GM12873 (cell line): ENCODE measurements around the gene FNDC3B.

ENCODE experiments used
- TF ChIP-seq, protein P1 (sequence below): IDR thresholded peaks from 2 replicates; pipeline ENCODE4 v1.5.1; 2012; ENCODE audit warnings: low read depth, mild to moderate bottlenecking, moderate library complexity, low read length, control low read depth; ENCODE audit not compliant: insufficient read depth; ENCODE audit errors: missing control alignments

FNDC3B gene

DNA sequence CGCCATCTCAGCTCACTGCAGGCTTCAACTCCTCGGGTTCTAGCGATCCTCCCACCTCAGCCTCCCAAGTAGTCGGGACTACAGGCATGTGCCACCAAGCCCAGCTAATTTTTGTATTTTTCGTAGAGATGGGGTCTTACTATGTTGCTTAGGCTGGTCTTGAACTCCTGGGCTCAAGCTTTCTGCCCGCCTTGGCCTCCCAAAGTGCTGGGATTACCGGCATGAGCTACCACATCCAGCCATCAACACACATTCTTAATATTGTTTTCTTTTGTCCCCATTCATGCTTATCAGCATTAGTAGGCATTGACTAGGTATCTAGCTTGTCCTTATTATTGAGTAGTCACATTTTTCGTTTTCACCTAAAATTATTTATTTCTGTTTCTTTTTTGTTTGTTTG is 240.6 kb downstream of the FNDC3B start:
- TF ChIP-seq, protein P1, sequence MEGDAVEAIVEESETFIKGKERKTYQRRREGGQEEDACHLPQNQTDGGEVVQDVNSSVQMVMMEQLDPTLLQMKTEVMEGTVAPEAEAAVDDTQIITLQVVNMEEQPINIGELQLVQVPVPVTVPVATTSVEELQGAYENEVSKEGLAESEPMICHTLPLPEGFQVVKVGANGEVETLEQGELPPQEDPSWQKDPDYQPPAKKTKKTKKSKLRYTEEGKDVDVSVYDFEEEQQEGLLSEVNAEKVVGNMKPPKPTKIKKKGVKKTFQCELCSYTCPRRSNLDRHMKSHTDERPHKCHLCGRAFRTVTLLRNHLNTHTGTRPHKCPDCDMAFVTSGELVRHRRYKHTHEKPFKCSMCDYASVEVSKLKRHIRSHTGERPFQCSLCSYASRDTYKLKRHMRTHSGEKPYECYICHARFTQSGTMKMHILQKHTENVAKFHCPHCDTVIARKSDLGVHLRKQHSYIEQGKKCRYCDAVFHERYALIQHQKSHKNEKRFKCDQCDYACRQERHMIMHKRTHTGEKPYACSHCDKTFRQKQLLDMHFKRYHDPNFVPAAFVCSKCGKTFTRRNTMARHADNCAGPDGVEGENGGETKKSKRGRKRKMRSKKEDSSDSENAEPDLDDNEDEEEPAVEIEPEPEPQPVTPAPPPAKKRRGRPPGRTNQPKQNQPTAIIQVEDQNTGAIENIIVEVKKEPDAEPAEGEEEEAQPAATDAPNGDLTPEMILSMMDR = no peak

DNA sequence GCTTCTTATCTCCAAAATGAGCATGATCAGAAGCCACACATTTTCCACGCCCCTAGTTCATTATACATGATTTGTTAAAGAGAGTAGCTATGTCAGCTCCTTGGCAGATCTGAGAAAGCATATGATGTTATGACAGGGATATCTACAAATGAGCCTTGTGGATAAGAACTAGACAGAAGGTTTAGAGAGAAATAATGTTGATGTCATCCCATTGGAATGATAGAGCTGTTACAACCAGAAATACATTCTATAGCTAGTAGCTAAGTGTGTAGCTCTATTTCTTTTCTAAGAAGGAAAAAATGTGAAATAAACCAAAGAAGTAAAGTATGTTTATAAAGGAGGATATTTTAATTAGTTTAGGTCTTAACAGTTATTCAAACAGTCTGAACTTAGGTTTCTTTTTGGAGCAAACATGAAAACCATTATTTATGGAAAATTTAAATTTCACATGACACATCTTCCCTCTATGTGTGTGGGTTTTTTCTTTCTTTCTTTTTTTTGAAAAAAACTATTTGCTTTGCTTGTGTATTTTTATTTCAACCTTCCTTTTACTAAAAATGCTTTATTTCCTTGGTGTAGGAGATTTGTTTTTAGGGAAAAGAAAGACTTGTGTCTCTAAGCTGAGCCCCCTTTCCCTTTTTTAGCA is 241.2 kb downstream of the FNDC3B start:
- TF ChIP-seq, protein P1 = no peak

DNA sequence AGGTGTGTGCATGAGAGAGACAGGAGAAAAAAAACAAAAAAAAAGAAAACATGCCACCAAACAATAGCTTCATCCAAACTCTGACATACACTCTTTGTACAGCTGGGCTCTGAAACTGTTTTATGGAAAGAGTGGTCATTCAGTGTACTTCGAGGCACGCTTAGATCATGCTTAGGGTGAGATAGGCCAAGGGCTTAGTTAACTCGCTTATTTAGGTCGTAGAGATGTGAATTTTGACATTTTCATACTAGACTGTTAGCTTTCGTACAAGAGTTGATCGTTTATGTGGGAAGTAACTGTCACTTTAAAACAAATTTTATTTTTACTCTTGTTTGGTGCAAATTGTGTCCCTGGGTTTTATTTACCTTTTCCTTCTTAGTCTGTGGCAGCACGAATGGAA is 242.5 kb downstream of the FNDC3B start:
- TF ChIP-seq, protein P1 = no peak

DNA sequence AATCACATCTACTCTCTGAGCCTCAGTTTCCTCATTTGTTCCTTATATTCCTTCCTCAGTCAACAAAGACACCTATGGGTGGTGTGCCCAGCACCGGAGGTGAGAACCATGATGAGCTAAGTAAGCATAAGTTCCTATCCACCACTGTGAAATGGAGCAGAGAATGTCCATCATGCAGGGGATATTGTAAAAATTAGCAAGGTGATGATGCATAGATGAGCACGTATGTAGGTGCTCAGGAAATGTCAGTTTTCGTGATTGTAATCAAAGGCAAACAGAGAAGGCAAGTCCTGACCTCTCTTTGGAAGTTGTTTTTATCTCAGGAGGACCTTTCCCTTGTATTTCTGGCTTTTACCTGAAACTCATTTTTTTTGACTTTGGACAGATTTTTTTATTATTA is 243.5 kb downstream of the FNDC3B start:
- TF ChIP-seq, protein P1 = no peak

DNA sequence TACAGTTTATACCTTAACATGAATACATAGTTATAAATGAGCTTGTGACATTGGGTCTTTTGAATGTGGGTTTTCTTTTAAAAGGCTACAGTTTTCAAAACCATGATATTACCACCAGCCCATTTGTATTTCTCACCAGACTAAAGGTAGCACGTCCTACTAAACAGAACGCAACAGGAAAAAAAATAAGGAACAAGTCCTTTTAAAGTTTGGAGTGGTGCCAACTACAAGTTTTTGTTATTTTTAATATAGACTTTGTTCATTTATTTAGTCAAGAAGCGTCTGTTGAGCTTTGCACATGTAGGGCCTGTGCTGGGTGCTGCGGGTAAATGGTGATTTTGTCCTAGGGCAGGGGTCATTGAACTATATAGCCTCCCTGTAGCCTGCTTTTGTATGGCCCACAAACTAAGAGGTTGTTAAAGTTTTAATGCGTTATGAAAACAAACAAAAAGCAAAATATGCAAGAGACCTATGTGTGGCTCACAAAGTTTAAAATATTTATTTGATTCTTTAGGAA is 244.5 kb downstream of the FNDC3B start:
- TF ChIP-seq, protein P1 = no peak

DNA sequence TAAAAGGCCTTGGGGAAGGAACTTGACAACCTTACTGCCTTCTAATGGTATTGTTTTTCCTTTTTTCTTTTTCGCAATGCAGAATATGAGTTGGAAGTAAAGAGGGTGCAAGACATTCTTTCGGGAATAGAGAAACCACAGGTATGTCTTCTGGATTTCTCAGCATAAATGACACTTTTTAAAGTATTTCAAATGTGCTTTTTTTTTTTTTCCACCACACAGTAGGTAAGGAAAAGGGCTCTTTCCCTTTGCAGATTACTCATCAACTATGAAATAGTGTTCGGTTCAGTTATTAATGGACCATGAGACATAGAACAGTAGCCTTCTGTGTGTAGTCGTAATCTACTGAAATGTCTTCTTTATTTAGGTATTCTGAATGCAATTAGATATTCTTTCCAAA is 246.5 kb downstream of the FNDC3B start:
- TF ChIP-seq, protein P1 = no peak

DNA sequence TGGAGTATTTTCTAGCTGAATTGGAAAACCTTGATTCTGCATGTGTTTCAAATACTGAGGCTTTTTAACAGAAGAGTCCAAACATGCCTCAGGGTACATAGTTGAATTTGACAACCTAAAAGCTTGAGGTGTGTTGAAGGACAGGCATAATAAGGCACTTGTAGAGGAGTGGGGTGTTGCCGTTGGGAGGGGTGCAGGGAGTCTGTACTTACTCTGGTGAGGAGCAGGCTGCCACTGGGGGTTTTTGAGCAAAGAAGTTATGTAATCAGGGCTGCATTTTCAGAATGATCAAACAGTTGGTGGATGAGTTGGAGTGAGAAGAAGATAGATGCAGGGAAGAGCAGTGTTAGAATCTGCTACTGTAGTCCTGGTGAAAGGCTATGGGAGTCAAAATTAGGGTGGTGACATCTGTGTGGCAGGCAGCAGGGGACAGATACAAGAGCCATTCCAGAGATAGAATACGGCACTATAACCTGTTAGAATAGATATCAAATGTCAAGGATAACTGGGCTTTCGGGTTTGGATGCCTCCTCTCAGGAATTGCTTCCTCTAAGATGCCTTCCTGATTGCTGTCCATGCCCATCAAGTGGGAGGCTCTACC is 247.3 kb downstream of the FNDC3B start:
- TF ChIP-seq, protein P1 = no peak
